ENCODE results near the gene TAS2R9. TPM values are rescaled to one million over a fixed set of nuclear protein-coding genes. Genes with fewer than 3 reads are reported as not detected.

The TAS2R9 gene
- total RNA-seq, 1 experiment from 2014 or later = not detected

DNA sequence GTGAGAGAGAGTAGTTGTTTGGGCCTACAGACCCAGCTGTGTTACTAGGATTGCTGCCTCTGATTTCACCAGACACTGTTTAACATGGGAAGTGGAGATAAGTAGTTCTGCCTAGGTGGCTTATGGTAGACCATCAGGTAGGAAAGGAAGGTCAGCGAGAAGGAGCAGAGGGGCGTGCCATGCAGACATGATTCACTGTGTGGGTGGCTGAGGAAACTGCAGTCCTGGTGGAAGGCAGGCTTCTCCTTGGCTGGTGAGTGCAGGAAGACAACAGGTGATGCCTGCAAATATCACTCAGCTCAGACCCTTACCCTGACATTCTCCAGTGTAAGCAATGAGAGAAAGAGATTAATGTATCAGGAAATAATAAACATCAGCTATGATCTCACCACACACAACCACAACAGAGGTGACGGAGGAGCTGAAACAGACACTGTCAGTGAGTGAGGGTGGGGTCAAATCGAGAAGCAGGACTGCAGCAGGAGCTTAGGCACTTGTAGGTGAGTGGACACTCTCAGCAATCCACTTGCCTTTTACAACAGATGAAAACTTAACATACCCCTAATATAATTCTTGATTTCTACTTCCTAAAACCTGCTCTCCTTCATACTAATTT, 41.4 kb upstream of the TAS2R9 start:
- no peak overlapping the region for H2AFZ ChIP-seq (ENCODE audit: low read length)
- no peaks in the 10 kb centered on the region for H3K79me2 ChIP-seq (ENCODE audit: low read length)
- peaks cover 30% of the 10 kb centered on the region for H3K4me1 ChIP-seq (ENCODE audit: insufficient read depth, low read length)
- H3K27me3 ChIP-seq (ENCODE audit: low read length) = no peaks in the 10 kb centered on the region
- POLR2A ChIA-PET (ENCODE audit: unreplicated experiment) = no interaction called here
- DNase-seq (peak; percentile 7), ATAC-seq (no peak)
- TF ChIP-seq, protein P1, sequence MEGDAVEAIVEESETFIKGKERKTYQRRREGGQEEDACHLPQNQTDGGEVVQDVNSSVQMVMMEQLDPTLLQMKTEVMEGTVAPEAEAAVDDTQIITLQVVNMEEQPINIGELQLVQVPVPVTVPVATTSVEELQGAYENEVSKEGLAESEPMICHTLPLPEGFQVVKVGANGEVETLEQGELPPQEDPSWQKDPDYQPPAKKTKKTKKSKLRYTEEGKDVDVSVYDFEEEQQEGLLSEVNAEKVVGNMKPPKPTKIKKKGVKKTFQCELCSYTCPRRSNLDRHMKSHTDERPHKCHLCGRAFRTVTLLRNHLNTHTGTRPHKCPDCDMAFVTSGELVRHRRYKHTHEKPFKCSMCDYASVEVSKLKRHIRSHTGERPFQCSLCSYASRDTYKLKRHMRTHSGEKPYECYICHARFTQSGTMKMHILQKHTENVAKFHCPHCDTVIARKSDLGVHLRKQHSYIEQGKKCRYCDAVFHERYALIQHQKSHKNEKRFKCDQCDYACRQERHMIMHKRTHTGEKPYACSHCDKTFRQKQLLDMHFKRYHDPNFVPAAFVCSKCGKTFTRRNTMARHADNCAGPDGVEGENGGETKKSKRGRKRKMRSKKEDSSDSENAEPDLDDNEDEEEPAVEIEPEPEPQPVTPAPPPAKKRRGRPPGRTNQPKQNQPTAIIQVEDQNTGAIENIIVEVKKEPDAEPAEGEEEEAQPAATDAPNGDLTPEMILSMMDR (conservative IDR thresholded peaks at IDR 0.05; ENCODE audit: low read depth, low read length) = no peak
- TF ChIP-seq EZH2phosphoT487 (IDR thresholded peaks at IDR 0.05; ENCODE audit: borderline replicate concordance, low read length) (no peak), EZH2 (IDR thresholded peaks at IDR 0.05; ENCODE audit: low read length, unreplicated experiment) (no peak)
- no peaks in the 10 kb centered on the region; the same call in 1 of the 2 replicates for H3K36me3 ChIP-seq (ENCODE audit: low read depth, low read length)
- no peak overlapping the region for H3K9ac ChIP-seq (ENCODE audit: low read length)
- peak overlapping the region; percentile 82; the same call in 1 of the 2 replicates for H3K27ac ChIP-seq (ENCODE audit: low read length)
- H4K20me1 ChIP-seq (ENCODE audit: low read length) = no peaks in the 10 kb centered on the region
- H3K9me2 ChIP-seq (replicated peaks; ENCODE audit: low read length) = no peaks in the 10 kb centered on the region
- H3K4me3 ChIP-seq (ENCODE audit: low read length) = no peak overlapping the region
- intact Hi-C loops (cut with micrococcal nuclease) = no loop called here
- H3F3A ChIP-seq (ENCODE audit: low read length, unreplicated experiment) = no peaks in the 10 kb centered on the region
- CTCF ChIA-PET = no interaction called here
- H3K4me2 ChIP-seq (ENCODE audit: low read length) = no peak overlapping the region
- BruUV-seq (replicated peaks) = no TSS peak
- no peaks in the 10 kb centered on the region for H3K9me3 ChIP-seq (ENCODE audit: low read length)

DNA sequence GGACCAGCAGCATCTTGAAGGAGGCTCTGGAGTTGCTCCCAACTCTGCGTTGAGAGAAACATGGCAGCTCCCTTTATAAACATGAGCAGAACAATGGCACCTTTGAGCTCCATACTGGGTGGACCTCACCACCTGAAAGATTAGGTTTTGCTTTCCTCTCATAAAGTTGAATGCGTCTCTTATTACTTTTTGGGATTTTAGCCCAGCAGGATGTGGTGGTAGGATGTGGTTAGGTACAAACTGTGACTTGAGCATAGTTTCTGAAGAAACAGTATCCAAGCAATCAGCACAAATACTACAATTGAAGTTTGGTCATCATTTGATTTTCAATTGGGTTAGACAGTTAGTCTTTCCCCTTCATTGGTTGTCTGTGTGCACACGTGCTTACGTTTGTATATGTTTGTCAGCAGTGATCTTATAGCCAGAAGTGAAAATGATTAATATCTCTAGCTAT, 39.5 kb upstream of the TAS2R9 start, which contains the start of gene PRR4:
PRR4 (minus strand) TSS at position 51 of the 454 bp plus-strand sequence; CDS start at position 13, 38 bp downstream.
- TF ChIP-seq, protein P1 (conservative IDR thresholded peaks at IDR 0.05; ENCODE audit: low read depth, low read length) = no peak
- TF ChIP-seq EZH2phosphoT487 (IDR thresholded peaks at IDR 0.05; ENCODE audit: borderline replicate concordance, low read length) = no peak
- TF ChIP-seq EZH2 (IDR thresholded peaks at IDR 0.05; ENCODE audit: low read length, unreplicated experiment) = no peak
- BruUV-seq (replicated peaks) = no TSS peak
- POLR2A ChIA-PET (ENCODE audit: unreplicated experiment) = interaction anchor here (0.5 to 1.0 kb wide), 5 partner anchors 11 to 1969 kb away, joined by 3 to 10 read pairs (median 4); partner anchors contain the start of gene SMIM10L1

DNA sequence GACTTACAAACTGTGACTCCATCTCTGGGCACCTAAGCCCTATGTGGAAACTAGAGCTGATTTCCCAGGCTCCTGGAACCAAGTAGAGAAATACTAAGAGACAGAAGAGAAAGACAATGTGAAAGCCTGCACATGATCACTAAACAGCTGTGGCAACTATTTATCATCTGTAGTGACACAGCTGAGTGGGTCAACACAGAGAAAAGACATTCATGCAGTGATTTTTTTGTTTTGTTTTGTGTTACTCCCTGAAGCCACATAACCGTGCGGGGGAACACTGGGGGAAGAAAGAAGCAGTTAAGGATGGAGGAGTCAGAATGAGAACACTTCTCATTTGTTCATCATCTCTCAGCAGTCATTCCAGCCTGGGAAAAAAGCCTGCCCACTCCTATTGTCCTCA, 37.8 kb upstream of the TAS2R9 start:
- no peaks in the 10 kb centered on the region for H3K36me3 ChIP-seq (ENCODE audit: low read depth, low read length)
- no peaks in the 10 kb centered on the region for H3K9me2 ChIP-seq (replicated peaks; ENCODE audit: low read length)
- no peaks in the 10 kb centered on the region for H3F3A ChIP-seq (ENCODE audit: low read length, unreplicated experiment)
- ChIA-PET POLR2A (ENCODE audit: unreplicated experiment) (no interaction called here), CTCF (no interaction called here)
- no peak overlapping the region for H3K4me2 ChIP-seq (ENCODE audit: low read length)
- no peak overlapping the region for H3K9ac ChIP-seq (ENCODE audit: low read length)
- H2AFZ ChIP-seq (ENCODE audit: low read length) = no peak overlapping the region
- H4K20me1 ChIP-seq (ENCODE audit: low read length) = no peaks in the 10 kb centered on the region
- no peak for TF ChIP-seq EZH2phosphoT487 (IDR thresholded peaks at IDR 0.05; ENCODE audit: borderline replicate concordance, low read length)
- TF ChIP-seq, protein P1 (conservative IDR thresholded peaks at IDR 0.05; ENCODE audit: low read depth, low read length) = no peak
- TF ChIP-seq EZH2 (IDR thresholded peaks at IDR 0.05; ENCODE audit: low read length, unreplicated experiment) = no peak
- H3K4me1 ChIP-seq (ENCODE audit: insufficient read depth, low read length) = peaks cover 30% of the 10 kb centered on the region
- no peaks in the 10 kb centered on the region for H3K27me3 ChIP-seq (ENCODE audit: low read length)
- BruUV-seq (replicated peaks) = no TSS peak
- ATAC-seq (no peak), DNase-seq (no peak)
- no peak overlapping the region for H3K27ac ChIP-seq (ENCODE audit: low read length)
- no peak overlapping the region for H3K4me3 ChIP-seq (ENCODE audit: low read length)
- no peaks in the 10 kb centered on the region for H3K9me3 ChIP-seq (ENCODE audit: low read length)
- H3K79me2 ChIP-seq (ENCODE audit: low read length) = no peaks in the 10 kb centered on the region
- intact Hi-C loops (cut with micrococcal nuclease) = no loop called here

More for the DNA sequence above, 39.5 kb upstream of the TAS2R9 start, which contains the start of gene PRR4:
- Histone ChIP-seq H3K4me1 (ENCODE audit: insufficient read depth, low read length) (peaks cover 30% of the 10 kb centered on the region), H3K9ac (ENCODE audit: low read length) (peak within 1 kb of the TSS; percentile 55), H3K79me2 (ENCODE audit: low read length) (no peaks in the 10 kb centered on the region), H3K27me3 (ENCODE audit: low read length) (no peaks in the 10 kb centered on the region), H3K4me3 (ENCODE audit: low read length) (no peak within 1 kb of the TSS), H4K20me1 (ENCODE audit: low read length) (no peaks in the 10 kb centered on the region), H3K9me2 (replicated peaks; ENCODE audit: low read length) (no peaks in the 10 kb centered on the region), H3K4me2 (ENCODE audit: low read length) (peak within 1 kb of the TSS; percentile 46), H3F3A (ENCODE audit: low read length, unreplicated experiment) (no peaks in the 10 kb centered on the region), H3K9me3 (ENCODE audit: low read length) (no peaks in the 10 kb centered on the region), H3K27ac (ENCODE audit: low read length) (peak within 1 kb of the TSS; percentile 90), H3K36me3 (ENCODE audit: low read depth, low read length) (no peaks in the 10 kb centered on the region), H2AFZ (ENCODE audit: low read length) (0 out of 2 replicates have a peak within 1 kb of the TSS, but pooled peaks have one; percentile 14)
- CTCF ChIA-PET = no interaction called here
- DNase-seq (peak; percentile 84), ATAC-seq (peak; percentile 90)
- intact Hi-C loops (cut with micrococcal nuclease) = no loop called here

Measured in PC-3 (cell line).